Astrocyte (in vitro differentiated cells and primary cell): ENCODE measurements around the gene HEXD. TPM values are rescaled to one million over a fixed set of nuclear protein-coding genes. Genes with fewer than 3 reads are reported as not detected.

Source experiments
- DNase-seq: peaks from one replicate; pipeline ENCODE4 v3.0.0-alpha.2; 2010; ENCODE audit warnings: low read depth
- FAIRE-seq: peaks from 2 replicates; lab custom pipeline; 2011; peaks lifted over from hg19 to GRCh38; lab: Jason Lieb, UNC
- H2AFZ ChIP-seq: 2 replicates; pipeline ENCODE4 v1.6.0; 2012; ENCODE audit warnings: low read depth, low read length, inconsistent platforms
- H3K27ac ChIP-seq: 2 replicates; pipeline ENCODE4 v1.5.1; 2011; ENCODE audit warnings: low read depth, low read length, inconsistent platforms
- H3K27me3 ChIP-seq: 2 replicates; pipeline ENCODE4 v1.6.0; 2011; ENCODE audit warnings: low read length, inconsistent platforms; ENCODE audit not compliant: insufficient read depth
- H3K36me3 ChIP-seq: 2 replicates; pipeline ENCODE4 v1.5.1; 2011; ENCODE audit warnings: low read length, inconsistent platforms; ENCODE audit not compliant: insufficient read depth
- H3K4me1 ChIP-seq: 2 replicates; pipeline ENCODE4 v1.5.1; 2011; ENCODE audit warnings: low read length, inconsistent platforms; ENCODE audit not compliant: insufficient read depth
- H3K4me2 ChIP-seq: 2 replicates; pipeline ENCODE4 v1.6.0; 2012; ENCODE audit warnings: low read length, inconsistent platforms
- H3K4me3 ChIP-seq: 2 replicates; pipeline ENCODE4 v1.5.1; 2011; ENCODE audit warnings: low read depth, mild to moderate bottlenecking, low read length, inconsistent platforms; ENCODE audit not compliant: insufficient read depth
- H3K79me2 ChIP-seq: 2 replicates; pipeline ENCODE4 v1.6.0; 2012; ENCODE audit warnings: mild to moderate bottlenecking, low read length, inconsistent platforms; ENCODE audit not compliant: insufficient read depth
- H3K9ac ChIP-seq: 2 replicates; pipeline ENCODE4 v1.6.0; 2012; ENCODE audit warnings: mild to moderate bottlenecking, low read length, inconsistent platforms
- H3K9me3 ChIP-seq: 2 replicates; pipeline ENCODE4 v1.5.1; 2012; ENCODE audit warnings: low read depth, mild to moderate bottlenecking, low read length, inconsistent platforms; ENCODE audit not compliant: insufficient read depth
- H4K20me1 ChIP-seq: 2 replicates; pipeline ENCODE4 v1.6.0; 2012; ENCODE audit warnings: low read length, inconsistent platforms; ENCODE audit not compliant: insufficient read depth
- H3K27ac Mint-ChIP-seq: one replicate; pipeline ENCODE4 v1.8.0; 2021; ENCODE audit warnings: mild to moderate bottlenecking, mixed read lengths; ENCODE audit not compliant: unreplicated experiment
- H3K27me3 Mint-ChIP-seq: one replicate; pipeline ENCODE4 v1.8.0; 2021; ENCODE audit warnings: low read depth, mixed read lengths; ENCODE audit not compliant: unreplicated experiment
- H3K36me3 Mint-ChIP-seq: one replicate; pipeline ENCODE4 v1.8.0; 2021; ENCODE audit warnings: low read depth, mixed read lengths; ENCODE audit not compliant: unreplicated experiment
- H3K4me1 Mint-ChIP-seq: one replicate; pipeline ENCODE4 v1.8.0; 2021; ENCODE audit warnings: low read depth, mixed read lengths; ENCODE audit not compliant: unreplicated experiment
- H3K4me3 Mint-ChIP-seq: one replicate; pipeline ENCODE4 v1.8.0; 2021; ENCODE audit warnings: mild to moderate bottlenecking, moderate library complexity, mixed read lengths; ENCODE audit not compliant: unreplicated experiment
- H3K9me3 Mint-ChIP-seq: one replicate; pipeline ENCODE4 v1.8.0; 2021; ENCODE audit warnings: mild to moderate bottlenecking, mixed read lengths; ENCODE audit not compliant: unreplicated experiment
- EZH2 ChIP-seq: IDR thresholded peaks from 2 replicates; pipeline ENCODE4 v1.6.1; 2012; ENCODE audit warnings: mild to moderate bottlenecking, low read length, inconsistent platforms; ENCODE audit not compliant: insufficient read depth
- total RNA-seq: library from RNA; stranded (reverse); gene quantifications from 2 replicates; pipeline ENCODE4 v1.2.1, GENCODE V29; 2021
- TF ChIP-seq, protein P1 (sequence below): IDR thresholded peaks from 2 replicates; pipeline ENCODE4 v1.5.1; 2011; ENCODE audit warnings: low read depth, mild to moderate bottlenecking, inconsistent platforms, low read length, moderate library complexity; ENCODE audit not compliant: insufficient read depth

The HEXD gene
- total RNA-seq, 1 donor from 2014 or later = 11.1 TPM

DNA sequence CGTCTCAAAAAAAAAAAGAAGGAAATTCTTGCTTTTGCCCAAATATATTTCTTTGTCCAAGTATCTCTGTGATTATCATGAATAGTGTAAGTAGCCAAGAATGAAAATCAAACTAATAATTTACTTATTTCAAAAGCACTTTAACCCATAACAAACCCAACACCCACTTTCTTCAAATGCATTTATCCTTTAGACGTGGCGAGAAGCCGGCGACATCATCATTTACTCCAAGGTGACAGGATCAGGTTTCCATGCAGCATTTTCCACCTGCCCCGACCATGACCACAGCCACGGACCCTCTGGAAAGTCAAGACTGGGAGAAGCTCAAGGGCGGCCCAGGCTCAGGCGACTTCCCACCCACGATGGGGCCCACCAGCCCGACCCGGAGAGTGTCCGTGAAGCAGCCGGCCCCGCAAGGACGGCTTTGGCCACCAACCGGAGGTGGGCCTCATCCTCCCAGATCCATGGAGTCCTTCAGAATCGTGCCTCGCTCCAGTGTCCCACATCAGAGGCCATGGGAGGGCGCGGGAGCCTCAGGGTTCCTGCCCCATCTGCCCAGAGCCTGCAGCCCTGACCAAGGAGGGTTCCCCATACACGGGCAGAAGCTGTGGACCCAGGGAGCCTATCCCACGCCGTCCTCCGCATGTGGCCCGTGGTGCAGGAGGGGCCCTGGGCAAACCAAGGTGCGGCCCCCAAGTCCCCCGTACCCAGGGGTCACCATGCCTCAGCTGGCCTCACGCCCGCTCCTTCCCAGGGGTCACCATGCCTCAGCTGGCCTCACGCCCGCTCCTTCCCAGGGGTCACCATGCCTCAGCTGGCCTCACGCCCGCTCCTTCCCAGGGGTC lies 27.9 kb upstream of the HEXD start:
- Mint-ChIP-seq H3K27me3 (peaks cover 11% of the 10 kb centered on the region), H3K9me3 (no peaks in the 10 kb centered on the region), H3K4me1 (no peaks in the 10 kb centered on the region), H3K4me3 (no peak overlapping the region), H3K27ac (peak overlapping the region; percentile 41), H3K36me3 (peaks cover 8% of the 10 kb centered on the region)
- Histone ChIP-seq H3K27me3 (peaks cover 4% of the 10 kb centered on the region), H3K9ac (no peak overlapping the region), H3K27ac (no peak overlapping the region), H3K4me2 (no peak overlapping the region), H3K36me3 (no peaks in the 10 kb centered on the region), H3K4me3 (no peak overlapping the region), H3K79me2 (no peaks in the 10 kb centered on the region), H2AFZ (no peak overlapping the region), H3K4me1 (no peaks in the 10 kb centered on the region), H3K9me3 (no peaks in the 10 kb centered on the region), H4K20me1 (peaks cover 4% of the 10 kb centered on the region)
- no peak for TF ChIP-seq EZH2
- TF ChIP-seq, protein P1, sequence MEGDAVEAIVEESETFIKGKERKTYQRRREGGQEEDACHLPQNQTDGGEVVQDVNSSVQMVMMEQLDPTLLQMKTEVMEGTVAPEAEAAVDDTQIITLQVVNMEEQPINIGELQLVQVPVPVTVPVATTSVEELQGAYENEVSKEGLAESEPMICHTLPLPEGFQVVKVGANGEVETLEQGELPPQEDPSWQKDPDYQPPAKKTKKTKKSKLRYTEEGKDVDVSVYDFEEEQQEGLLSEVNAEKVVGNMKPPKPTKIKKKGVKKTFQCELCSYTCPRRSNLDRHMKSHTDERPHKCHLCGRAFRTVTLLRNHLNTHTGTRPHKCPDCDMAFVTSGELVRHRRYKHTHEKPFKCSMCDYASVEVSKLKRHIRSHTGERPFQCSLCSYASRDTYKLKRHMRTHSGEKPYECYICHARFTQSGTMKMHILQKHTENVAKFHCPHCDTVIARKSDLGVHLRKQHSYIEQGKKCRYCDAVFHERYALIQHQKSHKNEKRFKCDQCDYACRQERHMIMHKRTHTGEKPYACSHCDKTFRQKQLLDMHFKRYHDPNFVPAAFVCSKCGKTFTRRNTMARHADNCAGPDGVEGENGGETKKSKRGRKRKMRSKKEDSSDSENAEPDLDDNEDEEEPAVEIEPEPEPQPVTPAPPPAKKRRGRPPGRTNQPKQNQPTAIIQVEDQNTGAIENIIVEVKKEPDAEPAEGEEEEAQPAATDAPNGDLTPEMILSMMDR = no peak
- DNase-seq = no peak
- no peak for FAIRE-seq

DNA sequence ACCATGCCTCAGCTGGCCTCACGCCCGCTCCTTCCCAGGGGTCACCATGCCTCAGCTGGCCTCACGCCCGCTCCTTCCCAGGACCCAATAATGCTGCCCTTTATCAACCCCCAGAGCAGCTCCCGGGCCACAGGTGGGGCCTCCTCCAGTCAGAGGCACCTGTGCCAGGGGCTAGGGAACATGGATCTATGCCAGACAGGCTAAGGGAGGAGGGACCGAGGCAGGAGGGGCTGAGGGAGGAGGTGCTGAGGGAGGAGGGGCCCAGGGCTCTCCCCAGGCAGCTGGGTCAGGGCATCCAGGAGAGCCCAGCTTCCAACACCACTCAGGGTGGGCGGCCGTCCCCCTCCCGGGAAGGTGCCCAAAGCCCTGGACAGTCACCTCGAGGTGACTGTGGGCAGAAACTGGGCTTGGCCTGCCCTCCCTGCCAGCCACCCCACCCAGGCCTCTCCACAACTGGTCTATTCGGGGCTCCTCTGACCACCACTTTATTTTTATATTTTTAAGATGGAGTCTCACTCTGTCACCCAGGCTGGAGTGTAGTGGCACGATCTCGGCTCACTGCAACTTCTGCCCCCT lies 27.2 kb upstream of the HEXD start:
- no peak overlapping the region for H3K27ac Mint-ChIP-seq
- no peaks in the 10 kb centered on the region for H3K36me3 ChIP-seq
- TF ChIP-seq EZH2 = no peak
- TF ChIP-seq, protein P1 = no peak
- no peaks in the 10 kb centered on the region for H3K4me1 Mint-ChIP-seq
- H3K4me3 ChIP-seq = no peak overlapping the region
- DNase-seq (no peak), FAIRE-seq (no peak)
- H3K9ac ChIP-seq = no peak overlapping the region
- no peaks in the 10 kb centered on the region for H3K79me2 ChIP-seq
- H3K27ac ChIP-seq = no peak overlapping the region
- no peak overlapping the region for H3K4me3 Mint-ChIP-seq
- H4K20me1 ChIP-seq = peaks cover 4% of the 10 kb centered on the region
- peaks cover 11% of the 10 kb centered on the region for H3K27me3 Mint-ChIP-seq
- H3K36me3 Mint-ChIP-seq = peaks cover 8% of the 10 kb centered on the region
- no peak overlapping the region for H3K4me2 ChIP-seq
- H3K27me3 ChIP-seq = peaks cover 4% of the 10 kb centered on the region
- no peaks in the 10 kb centered on the region for H3K9me3 ChIP-seq
- H3K9me3 Mint-ChIP-seq = no peaks in the 10 kb centered on the region
- H2AFZ ChIP-seq = no peak overlapping the region
- no peaks in the 10 kb centered on the region for H3K4me1 ChIP-seq
